ENCODE data around the gene UTP20.
"Not testable (repeated sequence)": the region's sequence is repeated elsewhere in the genome, so short reads cannot be mapped to it uniquely, and the experiment has no call there.

The UTP20 gene

GRCh38 chr12:101351682-101352081 is 71.8 kb downstream of the UTP20 start:
- Mint-ChIP-seq H3K27ac (no peak overlapping the region), H3K9me3 (peaks cover 4% of the 10 kb centered on the region), H3K36me3 (peaks cover 41% of the 10 kb centered on the region), H3K4me1 (no peaks in the 10 kb centered on the region), H3K4me3 (no peak overlapping the region), H3K27me3 (no peaks in the 10 kb centered on the region)
- CTCF ChIA-PET, result no interaction called here
- DNase-seq, result no peak

- H3K27me3 Mint-ChIP-seq, result no peaks in the 10 kb centered on the region
- no peak overlapping the region for H3K27ac Mint-ChIP-seq
- CTCF ChIA-PET, result no interaction called here
- no peaks in the 10 kb centered on the region for H3K9me3 Mint-ChIP-seq
- H3K36me3 Mint-ChIP-seq, result peaks cover 20% of the 10 kb centered on the region
- H3K4me1 Mint-ChIP-seq, result no peaks in the 10 kb centered on the region
- no peak overlapping the region for H3K4me3 Mint-ChIP-seq
- DNase-seq, result no peak
These were observed 76.9 kb downstream of the UTP20 start for GRCh38 chr12:101356794-101357193.

- CTCF ChIA-PET, result no interaction called here
- Mint-ChIP-seq H3K27ac (no peak overlapping the region), H3K4me1 (no peaks in the 10 kb centered on the region), H3K36me3 (peaks cover 26% of the 10 kb centered on the region), H3K9me3 (no peaks in the 10 kb centered on the region), H3K4me3 (no peak overlapping the region), H3K27me3 (no peaks in the 10 kb centered on the region)
- no peak for DNase-seq
These were observed 81.5 kb downstream of the UTP20 start for GRCh38 chr12:101361455-101361854.

- CTCF ChIA-PET, result no interaction called here
- no peak for DNase-seq
- Mint-ChIP-seq H3K4me3 (no peak overlapping the region), H3K27me3 (no peaks in the 10 kb centered on the region), H3K36me3 (peaks cover 47% of the 10 kb centered on the region), H3K27ac (no peak overlapping the region), H3K9me3 (no peaks in the 10 kb centered on the region), H3K4me1 (no peaks in the 10 kb centered on the region)
These were observed 88.1 kb downstream of the UTP20 start for GRCh38 chr12:101368016-101368415.

- no peak overlapping the region for H3K27ac Mint-ChIP-seq
- H3K36me3 Mint-ChIP-seq, result peaks cover 37% of the 10 kb centered on the region
These were observed 92.5 kb downstream of the UTP20 start for GRCh38 chr12:101372431-101372830.

GRCh38 chr12:101375573-101375972 is 95.7 kb downstream of the UTP20 start:
- H3K36me3 Mint-ChIP-seq, result peaks cover 51% of the 10 kb centered on the region
- no peak overlapping the region for H3K27ac Mint-ChIP-seq
- no peaks in the 10 kb centered on the region for H3K27me3 Mint-ChIP-seq

More at GRCh38 chr12:101372431-101372830, 92.5 kb downstream of the UTP20 start:
- H3K9me3 Mint-ChIP-seq, result no peaks in the 10 kb centered on the region
- CTCF ChIA-PET, result no interaction called here
- no peaks in the 10 kb centered on the region for H3K4me1 Mint-ChIP-seq
- no peak for DNase-seq
- H3K27me3 Mint-ChIP-seq, result no peaks in the 10 kb centered on the region
- H3K4me3 Mint-ChIP-seq, result no peak overlapping the region

GRCh38 chr12:101379149-101379548 is 99.2 kb downstream of the UTP20 start:
- H3K4me3 Mint-ChIP-seq, result no peak overlapping the region
- no peaks in the 10 kb centered on the region for H3K4me1 Mint-ChIP-seq
- H3K27ac Mint-ChIP-seq, result no peak overlapping the region
- H3K36me3 Mint-ChIP-seq, result peaks cover 45% of the 10 kb centered on the region
- H3K9me3 Mint-ChIP-seq, result no peaks in the 10 kb centered on the region
- no peak for DNase-seq
- no peaks in the 10 kb centered on the region for H3K27me3 Mint-ChIP-seq
- CTCF ChIA-PET, result no interaction called here

More at GRCh38 chr12:101375573-101375972, 95.7 kb downstream of the UTP20 start:
- no peak for DNase-seq
- CTCF ChIA-PET, result no interaction called here
- H3K4me1 Mint-ChIP-seq, result no peaks in the 10 kb centered on the region
- no peaks in the 10 kb centered on the region for H3K9me3 Mint-ChIP-seq
- H3K4me3 Mint-ChIP-seq, result no peak overlapping the region

- H3K27ac Mint-ChIP-seq, CTCF ChIA-PET, DNase-seq, H3K4me3 Mint-ChIP-seq, H3K9me3 Mint-ChIP-seq, H3K27me3 Mint-ChIP-seq, H3K4me1 Mint-ChIP-seq: not testable (repeated sequence)
- H3K36me3 Mint-ChIP-seq, result peaks cover 50% of the 10 kb centered on the region
These were observed 111.3 kb downstream of the UTP20 start for GRCh38 chr12:101391181-101391580.

- DNase-seq, result peak; percentile 32
- CTCF ChIA-PET, result interaction anchor here (0.6 to 1.1 kb wide), 3 partner anchors 11 to 367 kb away, joined by 3 read pairs; no protein-coding TSS in a partner anchor
- H3K4me1 Mint-ChIP-seq, result peaks cover 24% of the 10 kb centered on the region
- H3K27ac Mint-ChIP-seq, result peak overlapping the region; percentile 91
- H3K27me3 Mint-ChIP-seq, result peaks cover 7% of the 10 kb centered on the region
- peaks cover 6% of the 10 kb centered on the region for H3K36me3 Mint-ChIP-seq
- H3K9me3 Mint-ChIP-seq, result no peaks in the 10 kb centered on the region
- peak overlapping the region; percentile 97 for H3K4me3 Mint-ChIP-seq
These were observed 127.1 kb downstream of the UTP20 start for GRCh38 chr12:101407049-101407435.

GRCh38 chr12:101407436-101408345 is 127.8 kb downstream of the UTP20 start, which contains the start of gene ARL1:
Gene ARL1, minus strand, starts transcription at chr12:101407772. Its CDS starts 127 bp downstream, at chr12:101407645.
- DNase-seq, result peak; percentile 75
- H3K4me1 Mint-ChIP-seq, result peaks cover 24% of the 10 kb centered on the region
- peaks cover 6% of the 10 kb centered on the region for H3K36me3 Mint-ChIP-seq
- H3K27me3 Mint-ChIP-seq, result peaks cover 12% of the 10 kb centered on the region
- H3K4me3 Mint-ChIP-seq, result peak within 1 kb of the TSS; percentile 97
- CTCF ChIA-PET, result interaction anchor here (0.6 to 1.1 kb wide), 2 partner anchors 337 to 366 kb away, joined by 3 read pairs; no protein-coding TSS in a partner anchor
- peak within 1 kb of the TSS; percentile 91 for H3K27ac Mint-ChIP-seq
- no peaks in the 10 kb centered on the region for H3K9me3 Mint-ChIP-seq

- CTCF ChIA-PET, result not testable (repeated sequence)
These were observed 130.3 kb downstream of the UTP20 start for GRCh38 chr12:101410169-101410568.

GRCh38 chr12:101414533-101415119 is 134.7 kb downstream of the UTP20 start:
- no peaks in the 10 kb centered on the region for H3K36me3 Mint-ChIP-seq
- H3K4me1 Mint-ChIP-seq, result no peaks in the 10 kb centered on the region
- H3K27ac Mint-ChIP-seq, result no peak overlapping the region
- H3K4me3 Mint-ChIP-seq, result no peak overlapping the region
- CTCF ChIA-PET, result interaction anchor here (0.7 to 1.1 kb wide), 13 partner anchors 18 to 426 kb away, joined by 3 to 12 read pairs (median 3); partner anchors contain the start of gene GNPTAB
- H3K9me3 Mint-ChIP-seq, result no peaks in the 10 kb centered on the region
- DNase-seq, result peak; percentile 26
- peaks cover 11% of the 10 kb centered on the region for H3K27me3 Mint-ChIP-seq

More at GRCh38 chr12:101410169-101410568, 130.3 kb downstream of the UTP20 start:
- not testable (repeated sequence) for H3K9me3 Mint-ChIP-seq, H3K27ac Mint-ChIP-seq, H3K36me3 Mint-ChIP-seq, DNase-seq, H3K4me3 Mint-ChIP-seq
- peaks cover 14% of the 10 kb centered on the region for H3K27me3 Mint-ChIP-seq
- peaks cover 24% of the 10 kb centered on the region for H3K4me1 Mint-ChIP-seq

GRCh38 chr12:101415228-101415627 is 135.3 kb downstream of the UTP20 start:
- Mint-ChIP-seq H3K27me3 (peaks cover 11% of the 10 kb centered on the region), H3K27ac (no peak overlapping the region), H3K36me3 (no peaks in the 10 kb centered on the region), H3K4me3 (no peak overlapping the region), H3K9me3 (no peaks in the 10 kb centered on the region), H3K4me1 (no peaks in the 10 kb centered on the region)
- DNase-seq, result no peak
- CTCF ChIA-PET, result interaction anchor here (0.7 to 1.1 kb wide), 12 partner anchors 18 to 425 kb away, joined by 3 to 12 read pairs (median 4); partner anchors contain the start of gene GNPTAB

- not testable (repeated sequence) for H3K9me3 Mint-ChIP-seq, DNase-seq, H3K36me3 Mint-ChIP-seq, H3K4me1 Mint-ChIP-seq, H3K27me3 Mint-ChIP-seq, H3K27ac Mint-ChIP-seq, H3K4me3 Mint-ChIP-seq
- CTCF ChIA-PET, result interaction anchor here (0.7 kb wide), 1 partner anchor 22 kb away, joined by 3 read pairs; no protein-coding TSS in a partner anchor
These were observed 142.2 kb downstream of the UTP20 start for GRCh38 chr12:101422066-101422465.
